GM11168 (cell line): ENCODE data around the gene C1orf226.

ENCODE experiments used
- in situ Hi-C: fragments of 300-500 bp; cut with MboI; formaldehyde crosslinking; loops from one replicate; pipeline ENCODE4 v1.12.0; 2022; ENCODE audit warnings: low sequenced_read_pairs; ENCODE audit not compliant: unreplicated experiment

The C1orf226 gene

DNA sequence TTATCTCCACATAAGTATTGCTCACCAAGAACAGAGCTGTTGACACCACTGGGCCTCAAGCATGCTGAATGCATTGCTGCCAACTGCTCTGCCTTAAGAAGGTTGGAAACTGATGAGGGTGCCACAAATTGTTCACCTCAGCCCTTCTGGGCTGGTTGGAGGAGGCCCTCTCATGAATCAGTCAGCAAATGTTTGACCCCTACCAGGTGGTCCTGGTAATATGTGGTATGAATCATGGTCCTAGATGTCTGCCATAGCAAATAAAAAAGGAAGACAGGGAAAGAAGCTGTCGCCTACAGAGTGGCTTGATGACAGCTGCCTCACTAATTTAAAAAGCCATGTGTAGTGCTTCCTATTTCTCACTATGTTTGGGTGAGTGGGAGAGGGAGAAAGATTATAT is 17.0 kb upstream of the C1orf226 start:
- in situ Hi-C loops: no loop called here

DNA sequence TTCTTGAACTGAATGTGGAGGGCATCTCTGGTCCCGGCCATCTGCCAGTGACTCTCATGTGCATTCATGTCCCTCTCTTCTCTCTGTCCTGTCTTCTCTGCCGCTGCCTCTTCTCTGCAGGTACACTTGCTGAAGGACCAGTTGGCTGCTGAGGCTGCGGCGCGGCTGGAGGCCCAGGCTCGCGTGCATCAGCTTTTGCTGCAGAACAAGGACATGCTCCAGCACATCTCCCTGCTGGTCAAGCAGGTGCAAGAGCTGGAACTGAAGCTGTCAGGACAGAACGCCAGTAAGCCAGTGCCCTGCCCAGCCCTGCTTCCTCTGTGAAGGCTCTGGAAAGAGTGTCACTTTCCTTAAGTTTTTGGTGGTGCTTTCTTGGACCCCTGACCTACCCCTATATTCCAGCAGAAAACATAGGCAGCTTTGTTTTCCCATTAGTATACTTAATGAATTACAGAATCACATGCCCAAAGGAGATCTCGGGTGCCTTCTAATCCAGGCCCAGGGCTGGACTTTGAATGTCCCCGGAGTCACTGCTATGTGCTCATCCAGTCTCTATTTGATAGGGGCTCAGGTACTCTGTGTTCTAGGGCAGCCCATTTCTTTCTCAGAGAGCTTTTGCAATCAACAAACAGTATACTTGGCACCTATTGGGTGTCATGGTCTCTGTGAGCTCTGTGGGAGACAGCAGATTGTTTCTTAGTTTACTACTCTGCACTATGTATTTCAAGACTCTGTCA is 16.1 kb upstream of the C1orf226 start:
- in situ Hi-C loops: no loop called here

DNA sequence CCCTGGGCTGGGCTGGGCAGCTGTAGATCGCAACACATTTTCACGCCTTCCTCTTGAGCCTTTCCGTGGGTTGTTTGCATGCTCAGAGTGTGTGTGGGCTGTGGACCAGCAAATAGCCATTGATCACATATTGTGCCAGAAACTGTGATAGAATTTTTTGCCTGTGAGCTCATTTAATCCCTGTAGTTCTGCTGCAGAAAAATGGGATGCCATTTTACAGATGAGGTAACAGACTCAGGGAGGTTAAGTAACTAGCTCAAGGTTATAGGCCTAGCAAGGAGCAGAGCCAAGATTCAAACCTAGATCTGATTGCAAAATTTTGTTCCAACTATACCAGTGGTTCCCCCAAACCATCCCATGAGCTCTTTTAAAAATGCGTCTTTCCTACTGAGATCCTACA is 15.4 kb upstream of the C1orf226 start:
- in situ Hi-C loops: no loop called here

DNA sequence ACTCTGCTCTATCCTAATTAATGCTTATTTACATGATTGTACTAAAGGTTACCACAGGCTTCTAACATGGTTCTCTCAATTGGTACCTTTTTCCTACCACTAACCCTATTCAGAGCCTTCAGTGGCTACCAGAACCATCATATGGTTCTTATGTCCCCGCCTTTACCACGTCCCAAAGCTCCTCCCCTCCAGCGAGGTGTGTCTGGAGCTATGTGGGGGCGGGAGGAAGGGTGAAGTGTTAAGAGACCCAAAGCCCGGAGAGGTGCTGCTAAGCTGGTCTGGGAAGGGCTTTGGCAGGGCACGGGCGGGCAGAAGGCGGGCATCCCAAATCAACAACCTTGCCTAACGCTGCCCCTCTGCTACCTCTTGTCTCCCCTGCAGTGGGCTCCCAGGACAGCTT is 14.9 kb upstream of the C1orf226 start:
- in situ Hi-C loops: no loop called here

DNA sequence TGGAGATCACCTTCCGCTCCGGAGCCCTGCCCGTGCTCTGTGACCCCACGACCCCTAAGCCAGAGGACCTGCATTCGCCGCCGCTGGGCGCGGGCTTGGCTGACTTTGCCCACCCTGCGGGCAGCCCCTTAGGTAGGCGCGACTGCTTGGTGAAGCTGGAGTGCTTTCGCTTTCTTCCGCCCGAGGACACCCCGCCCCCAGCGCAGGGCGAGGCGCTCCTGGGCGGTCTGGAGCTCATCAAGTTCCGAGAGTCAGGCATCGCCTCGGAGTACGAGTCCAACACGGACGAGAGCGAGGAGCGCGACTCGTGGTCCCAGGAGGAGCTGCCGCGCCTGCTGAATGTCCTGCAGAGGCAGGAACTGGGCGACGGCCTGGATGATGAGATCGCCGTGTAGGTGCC is 14.5 kb upstream of the C1orf226 start:
- in situ Hi-C loops: no loop called here

DNA sequence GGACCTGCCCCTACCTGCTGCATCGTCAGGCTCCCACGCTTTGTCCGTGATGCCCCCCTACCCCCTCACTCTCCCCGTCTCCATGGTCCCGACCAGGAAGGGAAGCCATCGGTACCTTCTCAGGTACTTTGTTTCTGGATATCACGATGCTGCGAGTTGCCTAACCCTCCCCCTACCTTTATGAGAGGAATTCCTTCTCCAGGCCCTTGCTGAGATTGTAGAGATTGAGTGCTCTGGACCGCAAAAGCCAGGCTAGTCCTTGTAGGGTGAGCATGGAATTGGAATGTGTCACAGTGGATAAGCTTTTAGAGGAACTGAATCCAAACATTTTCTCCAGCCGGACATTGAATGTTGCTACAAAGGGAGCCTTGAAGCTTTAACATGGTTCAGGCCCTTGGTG is 13.8 kb upstream of the C1orf226 start:
- in situ Hi-C loops: no loop called here

DNA sequence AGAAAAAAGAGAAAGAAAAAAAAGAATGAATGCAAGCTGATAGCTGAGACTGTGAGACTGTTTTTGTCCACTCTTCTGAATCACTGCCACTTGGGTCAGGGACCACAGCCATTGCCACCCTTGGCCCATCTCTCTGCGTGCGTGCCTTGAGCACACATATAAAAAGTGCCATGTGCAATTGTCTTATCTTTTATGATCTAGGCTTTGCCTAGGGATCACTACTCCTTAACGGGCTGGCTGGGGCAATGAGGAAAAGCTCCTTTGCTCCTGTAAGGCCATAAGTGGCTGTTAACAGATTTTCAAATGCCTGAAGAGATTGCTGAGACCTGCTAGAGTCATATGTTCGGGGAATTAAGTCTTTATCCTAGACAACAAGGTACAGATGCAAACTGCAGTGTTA is 13.1 kb upstream of the C1orf226 start:
- in situ Hi-C loops: no loop called here

DNA sequence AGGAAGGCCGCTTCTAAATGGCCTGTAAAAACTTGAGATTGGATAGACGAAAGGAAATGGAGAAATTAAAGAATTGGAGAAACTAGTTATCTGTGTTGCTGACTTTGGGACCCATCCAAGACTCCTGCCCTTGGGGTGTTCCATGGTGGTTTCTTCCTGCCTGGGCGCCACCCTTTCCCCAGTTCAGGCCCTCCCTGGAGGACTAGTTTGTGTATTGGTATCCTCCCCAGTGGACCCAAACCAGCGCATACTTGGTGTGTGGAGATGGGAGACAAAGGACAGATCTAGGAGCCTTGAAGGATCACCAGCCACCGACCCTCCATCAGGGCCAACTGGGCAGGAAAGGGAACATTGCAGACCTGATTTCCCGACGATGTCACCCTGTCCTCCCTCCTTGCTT is 12.0 kb upstream of the C1orf226 start:
- in situ Hi-C loops: no loop called here

DNA sequence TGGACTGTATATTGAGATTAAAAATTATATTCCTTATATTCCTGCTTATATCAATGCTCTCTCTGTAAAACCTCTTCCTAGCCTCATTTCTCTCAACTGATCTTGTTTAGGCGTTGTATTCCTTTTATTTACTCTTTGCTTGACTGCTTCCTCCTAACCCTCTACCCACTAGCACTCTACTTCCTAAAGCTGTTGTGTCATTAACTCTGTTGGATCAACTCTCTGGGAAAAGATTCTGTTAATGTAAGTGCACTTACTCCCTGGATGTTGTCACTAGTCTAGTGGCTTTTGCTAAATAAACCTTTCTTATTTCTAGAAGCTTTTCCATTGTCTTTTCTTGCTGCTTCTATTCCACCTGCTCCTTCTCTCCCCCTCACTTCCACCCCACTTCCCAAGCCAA is 11.4 kb upstream of the C1orf226 start:
- in situ Hi-C loops: no loop called here

DNA sequence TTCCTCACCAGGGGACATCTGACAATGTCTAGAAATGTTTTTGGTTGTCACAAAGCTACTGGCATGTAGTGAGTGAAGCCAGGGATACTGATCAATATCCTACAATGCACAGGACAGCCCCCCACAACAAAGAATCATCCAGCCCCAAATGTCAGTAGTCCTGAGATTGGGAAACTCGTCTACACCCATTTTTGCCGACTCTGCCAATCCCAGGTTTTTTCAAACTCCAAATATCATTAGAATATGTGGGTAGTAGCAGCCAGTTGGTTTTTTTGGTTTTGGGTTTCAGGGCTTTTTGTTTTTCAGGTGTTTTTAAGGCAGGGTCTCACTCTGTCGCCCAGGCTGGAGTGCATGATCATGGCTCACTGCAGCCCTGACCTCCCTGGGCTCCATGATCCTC is 10.8 kb upstream of the C1orf226 start:
- in situ Hi-C loops: no loop called here

DNA sequence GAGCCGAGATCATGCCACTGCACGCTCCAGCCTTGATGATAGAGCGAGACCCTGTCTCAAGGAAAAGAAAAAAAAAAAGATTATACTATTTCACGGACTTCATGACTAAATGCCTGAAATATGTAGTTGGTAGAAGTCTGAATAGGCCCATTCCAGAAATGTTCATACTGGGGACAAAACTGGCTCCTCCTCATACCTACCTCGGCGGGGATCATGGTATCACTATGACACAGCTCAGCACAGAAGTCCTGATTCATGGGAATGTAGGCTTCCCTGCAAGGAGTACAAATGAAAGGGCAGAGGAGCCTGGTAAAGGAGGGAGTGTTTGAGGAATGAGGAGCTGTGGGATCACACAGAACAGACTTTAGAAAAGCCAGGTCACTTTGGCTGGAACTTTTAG is 9.9 kb upstream of the C1orf226 start:
- in situ Hi-C loops: no loop called here

DNA sequence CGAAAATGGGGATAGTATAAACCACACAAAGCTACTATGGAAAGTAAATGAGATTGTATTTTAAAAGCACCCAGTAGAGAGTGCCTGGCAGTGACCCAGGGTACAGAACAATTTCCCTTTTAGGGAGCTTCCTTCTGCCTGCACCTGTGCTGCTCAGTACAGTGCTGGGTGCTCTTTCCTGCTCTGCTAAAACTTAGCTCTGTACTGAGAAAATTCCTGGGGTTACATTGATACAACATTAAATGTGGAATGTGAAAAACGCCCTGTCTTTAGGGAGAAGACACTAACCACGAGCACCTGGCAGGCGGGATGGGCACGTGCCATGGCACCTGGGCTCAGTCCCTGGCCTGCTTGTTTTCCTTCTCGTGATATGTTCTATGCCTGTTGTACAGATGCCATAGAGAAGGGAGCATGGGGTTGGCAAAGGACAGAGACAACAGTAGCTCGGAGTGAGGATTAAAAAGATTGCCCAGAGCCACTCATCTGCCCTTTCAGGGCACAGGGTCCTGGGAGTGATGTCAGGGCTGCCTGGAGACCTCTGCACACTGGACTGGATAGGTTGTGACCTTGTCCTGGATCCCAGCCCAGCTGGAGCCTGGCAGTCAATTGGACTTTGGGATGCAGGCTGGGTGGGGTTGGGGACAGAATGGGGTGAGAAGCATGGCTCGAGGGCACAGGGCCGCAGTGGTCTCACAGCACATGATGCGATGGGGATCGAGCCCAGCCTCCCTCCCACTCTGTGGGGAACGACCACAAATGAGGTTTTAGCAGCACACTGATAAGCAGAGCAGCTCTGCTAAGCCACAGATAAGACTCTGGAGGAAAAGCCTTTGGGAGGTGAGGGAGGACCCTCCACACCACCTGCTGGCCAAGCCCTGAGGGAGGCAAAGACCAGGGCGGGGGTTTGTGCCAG is 9.1 kb upstream of the C1orf226 start:
- in situ Hi-C loops: no loop called here

DNA sequence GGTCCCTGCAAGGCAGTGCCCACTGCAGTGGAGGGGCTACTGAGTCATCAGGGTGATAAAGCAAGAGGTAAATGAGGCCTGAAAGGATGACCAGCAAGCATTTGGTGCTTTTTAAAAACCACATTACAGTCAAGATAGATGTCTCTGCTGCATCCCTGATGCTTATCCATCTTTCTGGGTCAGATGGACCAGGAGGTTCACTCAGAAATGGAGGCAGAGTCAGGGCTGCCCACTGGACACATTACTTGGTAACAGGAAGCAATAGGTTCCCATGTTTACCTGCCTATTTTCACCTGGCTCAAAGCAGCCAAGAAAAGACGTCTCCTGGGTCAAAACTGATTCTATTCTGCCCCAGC is 8.5 kb upstream of the C1orf226 start:
- in situ Hi-C loops: no loop called here

DNA sequence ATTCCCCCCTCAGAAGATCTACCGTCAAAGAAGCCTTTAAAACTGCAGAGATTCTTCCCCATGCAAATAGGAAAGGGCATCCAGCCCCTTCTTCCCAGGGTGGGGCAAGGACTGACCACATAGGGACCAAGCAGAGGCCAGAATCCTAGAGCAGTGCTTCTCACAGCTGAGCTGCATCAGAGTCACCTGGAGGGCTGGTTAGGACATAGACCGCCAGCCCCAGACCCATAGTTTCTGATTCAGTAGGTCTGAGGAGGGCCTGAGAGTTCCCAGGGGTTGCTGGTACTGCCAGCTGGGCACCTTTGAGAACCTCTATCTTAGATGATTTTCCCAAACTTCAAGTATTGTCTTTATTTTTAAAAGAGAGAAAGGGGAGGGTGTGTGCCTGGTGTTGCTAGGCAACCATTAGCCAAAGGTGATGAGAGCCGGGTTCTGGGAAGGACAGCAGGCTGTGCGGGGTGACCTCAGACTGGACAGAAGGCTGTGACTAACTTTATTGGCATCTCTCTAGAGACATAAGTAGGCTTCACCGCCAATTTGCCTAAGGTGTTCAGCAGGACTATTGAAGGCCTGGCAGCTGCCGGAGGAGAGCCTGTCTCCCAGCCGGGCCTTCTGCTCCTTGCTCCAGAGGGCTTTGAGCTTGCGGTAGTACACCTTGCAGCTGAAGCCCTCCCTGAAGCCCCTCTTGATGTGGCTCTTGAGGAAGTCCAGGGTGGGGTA is 7.8 kb upstream of the C1orf226 start:
- in situ Hi-C loops: no loop called here

DNA sequence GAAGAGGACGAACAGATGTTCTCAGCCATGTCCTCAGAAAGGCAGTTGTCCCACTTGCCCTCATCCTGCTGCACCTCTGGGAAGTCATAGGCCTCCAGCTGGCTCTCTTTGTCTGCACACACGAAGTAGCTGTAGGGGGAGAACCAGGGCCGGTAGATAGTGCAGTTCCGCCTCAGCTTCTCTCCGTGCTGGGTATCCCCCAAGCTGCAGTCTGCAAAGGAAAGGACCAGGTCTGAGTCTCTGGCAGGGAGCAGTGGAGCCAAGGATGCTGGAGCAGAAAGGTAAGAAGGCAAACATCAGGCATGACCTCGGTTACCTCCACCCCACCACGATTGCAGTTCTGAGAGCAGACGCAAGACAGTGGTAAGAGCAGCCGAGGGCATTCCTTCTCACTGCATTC is 7.1 kb upstream of the C1orf226 start:
- in situ Hi-C loops: no loop called here

DNA sequence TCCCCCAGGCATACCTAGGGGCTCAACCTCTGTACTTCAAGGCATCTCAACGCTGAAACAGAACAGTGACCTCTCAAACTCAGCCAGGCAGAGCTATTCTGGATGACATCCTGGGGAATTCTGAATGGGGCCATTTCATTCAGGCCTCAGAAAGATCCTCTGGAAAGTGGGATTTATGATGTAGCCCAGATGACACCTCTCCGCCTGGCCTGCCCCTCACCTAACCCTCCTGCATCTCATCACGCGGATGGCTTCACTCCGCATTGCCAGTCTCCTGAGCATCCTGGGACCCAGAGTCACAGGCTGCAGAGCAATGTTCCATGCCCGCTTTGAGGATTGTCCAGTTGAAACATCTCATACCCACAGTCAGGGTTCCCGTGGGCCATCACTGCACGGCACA is 6.1 kb upstream of the C1orf226 start:
- in situ Hi-C loops: no loop called here

DNA sequence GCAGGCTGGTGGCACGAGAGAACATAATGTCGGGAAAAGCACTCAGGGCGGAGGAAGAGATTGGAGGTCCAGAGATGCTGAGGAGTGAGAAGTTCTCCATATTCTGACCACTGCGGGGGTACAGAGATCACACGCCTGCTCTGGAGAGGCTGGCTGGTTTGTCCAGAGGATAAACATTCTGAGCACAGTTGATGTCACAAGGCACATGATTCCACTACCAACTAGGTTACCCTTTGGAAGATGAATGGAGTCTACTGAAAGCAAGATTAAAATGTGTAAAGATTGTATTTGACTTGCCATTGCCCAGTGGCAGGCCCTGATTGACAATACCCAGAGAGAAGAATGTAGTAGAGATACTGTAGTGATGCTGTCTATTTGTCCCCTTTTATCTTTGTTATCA is 4.8 kb upstream of the C1orf226 start, which contains the start of gene SPATA46:
Gene SPATA46, minus strand, starts transcription at position 164 of the 400 bp plus-strand sequence. Its CDS starts 64 bp downstream, at position 100.
- in situ Hi-C loops: no loop called here

DNA sequence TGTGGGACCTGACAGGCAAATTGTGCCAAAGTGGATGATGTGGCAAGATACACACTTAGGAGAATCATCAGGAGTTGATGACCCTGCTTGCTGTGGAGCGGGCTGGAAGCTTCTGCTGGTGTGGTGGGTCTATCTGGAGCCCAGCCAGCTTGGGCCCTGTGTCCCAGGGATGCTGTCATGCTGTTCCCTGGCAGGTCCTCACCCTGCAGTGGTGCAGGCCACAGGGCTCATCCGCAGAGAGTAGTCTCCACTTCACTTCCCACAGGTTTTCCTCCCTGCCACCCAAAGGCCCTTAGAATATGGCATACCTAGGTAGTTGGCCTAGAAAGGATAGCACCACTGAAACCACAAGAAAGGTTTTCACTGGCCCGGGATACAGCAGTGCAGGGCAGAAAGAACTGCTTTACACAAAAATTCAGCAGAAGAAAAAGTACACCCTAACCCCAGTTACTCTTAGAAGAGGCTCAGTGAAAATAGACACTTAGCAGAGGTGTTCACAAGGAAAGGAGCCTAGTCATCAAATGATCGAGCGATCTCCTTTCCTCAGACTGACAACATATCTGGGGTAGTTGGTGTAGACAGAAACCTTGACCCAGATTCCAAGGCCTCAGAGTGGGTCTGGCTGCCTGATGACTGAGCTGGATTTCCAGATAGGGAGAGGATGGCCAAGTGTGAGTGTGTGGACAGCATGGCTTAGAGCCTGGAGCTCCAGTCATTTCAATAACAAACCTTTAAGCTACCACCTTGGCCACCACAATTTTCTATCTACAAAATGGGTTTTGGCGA is 1.3 kb upstream of the C1orf226 start:
- in situ Hi-C loops: no loop called here

DNA sequence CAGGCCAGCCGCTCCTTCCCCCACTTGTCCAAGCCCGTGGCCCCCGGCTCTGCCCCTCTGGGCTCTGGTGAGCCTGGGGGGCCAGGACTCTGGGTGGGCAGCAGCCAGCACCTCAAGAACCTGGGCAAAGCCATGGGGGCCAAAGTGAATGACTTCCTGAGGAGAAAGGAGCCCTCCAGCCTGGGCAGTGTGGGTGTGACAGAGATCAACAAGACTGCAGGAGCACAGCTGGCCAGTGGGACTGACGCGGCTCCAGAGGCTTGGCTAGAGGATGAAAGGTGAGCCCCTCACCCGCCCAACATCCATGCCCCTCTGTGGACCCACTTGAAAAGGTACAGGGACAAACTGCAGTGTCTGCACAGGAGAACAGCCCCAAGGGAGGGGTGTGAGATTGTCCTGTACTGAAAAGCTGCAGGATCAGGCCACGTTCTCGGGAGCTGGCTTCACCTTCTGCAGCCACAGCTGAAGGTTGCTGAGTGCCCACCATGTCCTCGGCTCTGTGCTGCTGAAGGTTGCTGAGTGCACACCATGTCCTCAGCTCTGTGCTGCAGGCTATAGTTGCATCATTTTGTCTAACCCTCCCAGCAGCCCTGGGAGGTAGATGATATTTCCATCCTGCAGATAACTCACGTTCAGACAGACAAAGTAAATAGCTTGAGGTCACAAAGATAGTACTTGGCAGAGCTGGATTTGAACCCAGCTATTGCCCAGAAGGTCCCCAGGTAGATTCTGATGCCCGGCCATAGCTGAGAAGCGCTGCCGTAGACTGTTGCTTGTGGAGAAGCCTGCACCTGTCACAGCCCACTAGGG is 618 bp downstream of the C1orf226 start:
- in situ Hi-C loops: no loop called here
